Measurements from ENCODE around the gene MYO5A.

DNA sequence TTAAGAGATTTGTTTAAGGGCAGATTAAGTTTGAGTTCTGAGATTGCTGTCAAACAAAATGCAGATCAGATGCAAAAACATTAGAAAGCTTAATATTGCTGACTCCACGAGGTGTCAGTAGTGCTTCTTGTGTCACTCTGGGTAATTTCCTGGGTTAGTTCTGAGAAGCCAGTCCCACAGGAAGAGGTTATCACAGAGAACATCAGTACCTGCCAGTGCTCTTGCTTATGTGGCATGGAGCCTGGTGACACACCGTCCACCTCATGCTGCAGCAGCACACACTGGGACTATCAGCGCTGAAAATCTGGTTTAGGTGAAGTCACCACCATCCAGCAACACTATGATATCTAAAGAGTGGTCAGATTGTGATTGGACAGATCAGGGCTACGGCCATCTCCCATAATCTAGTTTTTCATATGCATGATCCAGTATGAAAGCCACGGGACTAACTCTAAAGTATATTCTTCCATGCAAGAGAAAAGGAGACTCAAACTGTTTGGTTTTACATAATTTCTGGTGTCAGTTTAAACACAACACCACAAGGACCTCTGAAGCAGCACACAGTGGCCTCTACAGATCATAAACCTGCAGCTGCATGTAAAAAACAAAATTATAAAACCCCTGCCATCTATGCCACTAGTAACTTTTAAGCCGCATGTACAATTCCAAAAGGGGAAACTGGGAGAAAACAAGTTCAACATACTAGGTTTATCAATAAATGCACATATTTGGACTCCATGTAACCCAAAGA lies 197.0 kb downstream of the MYO5A start:
- TF ChIP-seq REST (IDR thresholded peaks at IDR 0.05; ENCODE audit: insufficient read depth in 1 of 2, low read depth in 2 of 2, low read length in 2 of 2) (no peak), POLR2AphosphoS5 (IDR thresholded peaks at IDR 0.05; ENCODE audit: low read depth, low read length) (no peak), SIN3A (IDR thresholded peaks at IDR 0.05; ENCODE audit: borderline replicate concordance, insufficient read depth, low read length) (no peak)

Measured in PFSK-1 (cell line).